ENCODE data around the gene TSPAN14. TPM values are rescaled to one million over a fixed set of nuclear protein-coding genes. Genes with fewer than 3 reads are reported as not detected.

Gene TSPAN14
- total RNA-seq, 2 donors from 2014 or later = 24.2 to 34.7 TPM

DNA sequence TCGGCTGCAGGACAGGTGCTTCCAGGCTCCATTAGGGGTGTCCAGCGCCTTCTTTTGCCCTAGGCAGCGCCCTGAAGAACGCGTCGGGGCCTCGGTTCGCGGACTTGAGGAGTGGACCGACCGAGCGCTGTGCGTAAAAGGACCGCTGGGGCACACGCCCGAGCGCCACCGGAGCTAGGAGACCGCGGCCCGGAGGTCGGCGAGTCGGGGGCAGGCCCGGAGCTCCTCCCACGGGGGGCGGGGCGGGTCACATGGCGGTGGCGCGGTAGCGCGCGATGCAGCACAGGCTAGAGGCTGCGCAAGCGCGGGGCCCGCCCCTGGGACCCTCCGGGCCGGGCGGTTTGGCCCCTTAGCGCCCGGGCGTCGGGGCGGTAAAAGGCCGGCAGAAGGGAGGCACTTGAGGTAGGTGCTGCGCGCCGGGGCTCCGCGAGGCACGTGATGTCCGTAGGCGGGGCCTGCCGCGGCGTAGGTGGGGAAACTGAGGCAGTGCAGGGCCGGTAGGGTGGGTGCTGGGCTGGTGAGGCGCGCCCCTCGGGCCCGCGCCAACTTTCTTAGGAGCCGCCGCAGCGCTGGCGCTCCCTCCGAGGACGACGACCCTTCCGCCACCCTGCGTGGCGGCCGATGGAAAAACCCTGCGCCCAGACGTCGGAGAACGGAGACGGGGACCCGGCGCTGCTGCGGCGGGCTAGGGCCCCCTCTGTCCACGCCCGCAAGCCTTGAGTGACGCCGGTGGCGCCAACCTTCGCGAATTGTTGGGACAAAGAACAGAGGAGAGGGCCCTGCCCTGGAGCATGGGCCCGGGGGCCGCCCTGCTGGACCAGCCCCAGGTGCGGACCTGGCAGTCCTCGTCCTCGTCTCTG, 45.6 kb upstream of the TSPAN14 start, which contains the start of gene PRXL2A:
Gene PRXL2A, plus strand, starts transcription at position 310 of the 860 bp plus-strand sequence. CDS start 11,917 bp downstream, outside the sequence.
- H3K36me3 ChIP-seq = no peaks in the 10 kb centered on the region
- peak within 1 kb of the TSS; percentile 81 to 91 for H3K27ac ChIP-seq
- no peaks in the 10 kb centered on the region for H3K27me3 ChIP-seq
- H3K4me1 ChIP-seq = peaks cover 0 to 56% of the 10 kb centered on the region in 2 donors
- DNase-seq (ENCODE audit: low spot score) = peak; percentile 78
- H3K4me3 ChIP-seq = peak within 1 kb of the TSS; percentile 69 to 86
- TF ChIP-seq, protein P1, sequence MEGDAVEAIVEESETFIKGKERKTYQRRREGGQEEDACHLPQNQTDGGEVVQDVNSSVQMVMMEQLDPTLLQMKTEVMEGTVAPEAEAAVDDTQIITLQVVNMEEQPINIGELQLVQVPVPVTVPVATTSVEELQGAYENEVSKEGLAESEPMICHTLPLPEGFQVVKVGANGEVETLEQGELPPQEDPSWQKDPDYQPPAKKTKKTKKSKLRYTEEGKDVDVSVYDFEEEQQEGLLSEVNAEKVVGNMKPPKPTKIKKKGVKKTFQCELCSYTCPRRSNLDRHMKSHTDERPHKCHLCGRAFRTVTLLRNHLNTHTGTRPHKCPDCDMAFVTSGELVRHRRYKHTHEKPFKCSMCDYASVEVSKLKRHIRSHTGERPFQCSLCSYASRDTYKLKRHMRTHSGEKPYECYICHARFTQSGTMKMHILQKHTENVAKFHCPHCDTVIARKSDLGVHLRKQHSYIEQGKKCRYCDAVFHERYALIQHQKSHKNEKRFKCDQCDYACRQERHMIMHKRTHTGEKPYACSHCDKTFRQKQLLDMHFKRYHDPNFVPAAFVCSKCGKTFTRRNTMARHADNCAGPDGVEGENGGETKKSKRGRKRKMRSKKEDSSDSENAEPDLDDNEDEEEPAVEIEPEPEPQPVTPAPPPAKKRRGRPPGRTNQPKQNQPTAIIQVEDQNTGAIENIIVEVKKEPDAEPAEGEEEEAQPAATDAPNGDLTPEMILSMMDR (IDR thresholded peaks at IDR 0.05) = no peak
- H3K9me3 ChIP-seq = no peaks in the 10 kb centered on the region

GRCh38 chr10:80409121-80409520, 45.0 kb upstream of the TSPAN14 start:
- Histone ChIP-seq H3K4me3 (peak overlapping the region; percentile 69 to 86), H3K9me3 (no peaks in the 10 kb centered on the region), H3K27me3 (no peaks in the 10 kb centered on the region), H3K27ac (peak overlapping the region; percentile 81 to 91), H3K4me1 (peaks cover 0 to 62% of the 10 kb centered on the region in 2 donors), H3K36me3 (no peaks in the 10 kb centered on the region)
- DNase-seq (ENCODE audit: low spot score) = no peak
- TF ChIP-seq, protein P1 (IDR thresholded peaks at IDR 0.05) = no peak

DNA sequence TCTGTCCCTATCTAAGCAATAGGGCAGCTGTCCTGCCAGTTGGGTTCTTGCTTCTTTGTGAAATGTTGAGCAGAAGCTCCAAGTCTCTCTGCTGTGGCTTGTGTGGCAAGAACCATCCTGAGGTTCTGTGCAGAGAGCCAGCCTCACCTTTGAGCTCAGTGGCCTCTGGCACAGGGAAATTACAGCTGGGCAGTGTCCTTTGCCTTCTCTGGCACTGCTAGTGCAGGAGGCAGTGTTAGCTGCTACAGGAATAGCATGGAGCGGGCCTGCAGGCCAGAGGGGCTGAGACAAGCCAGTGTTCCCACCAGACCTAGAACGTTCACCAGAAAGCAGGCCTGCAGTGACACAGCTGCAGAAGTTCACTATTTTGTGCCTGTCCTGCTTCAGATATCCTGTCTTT, 44.0 kb upstream of the TSPAN14 start:
- no peaks in the 10 kb centered on the region for H3K27me3 ChIP-seq
- TF ChIP-seq, protein P1 (IDR thresholded peaks at IDR 0.05) = no peak
- H3K9me3 ChIP-seq = no peaks in the 10 kb centered on the region
- no peaks in the 10 kb centered on the region for H3K36me3 ChIP-seq
- H3K4me1 ChIP-seq = peaks cover 0 to 71% of the 10 kb centered on the region in 2 donors
- no peak for DNase-seq (ENCODE audit: low spot score)
- peak overlapping the region; percentile 13 to 91 for H3K27ac ChIP-seq
- H3K4me3 ChIP-seq = peak overlapping the region in 1 of 2 donors; percentile 10

DNA sequence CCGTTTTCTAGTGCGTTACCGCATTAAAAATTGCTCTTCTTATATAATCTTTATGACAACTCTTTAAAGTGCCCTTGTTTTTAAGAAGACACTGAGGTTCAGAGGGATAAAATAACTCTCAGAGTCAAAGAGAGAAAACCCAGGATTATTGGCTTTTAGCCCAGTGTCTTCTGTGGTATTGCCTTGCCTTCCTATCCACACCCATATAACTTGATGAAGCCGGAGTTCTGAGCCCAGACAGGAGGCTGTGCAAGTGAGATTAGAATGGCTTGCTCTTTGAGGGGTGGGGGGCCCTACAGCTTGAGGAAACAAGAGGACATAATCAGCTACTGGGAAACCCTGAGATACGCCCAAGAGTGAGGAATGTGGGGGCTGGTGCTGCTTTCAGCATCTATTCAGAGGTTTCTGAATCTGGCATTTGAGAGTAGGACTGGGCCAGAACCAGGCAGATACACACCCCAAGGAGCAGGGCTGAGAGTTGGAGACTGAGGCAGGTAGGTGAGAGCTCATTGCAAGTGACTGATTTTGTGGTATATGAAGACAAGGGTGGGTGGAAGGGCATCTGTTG, 43.4 kb upstream of the TSPAN14 start:
- no peak for DNase-seq (ENCODE audit: low spot score)
- no peaks in the 10 kb centered on the region for H3K27me3 ChIP-seq
- H3K4me3 ChIP-seq = peak overlapping the region in 1 of 2 donors; percentile 10
- peaks cover 0 to 77% of the 10 kb centered on the region in 2 donors for H3K4me1 ChIP-seq
- no peaks in the 10 kb centered on the region for H3K9me3 ChIP-seq
- TF ChIP-seq, protein P1 (IDR thresholded peaks at IDR 0.05) = no peak
- H3K27ac ChIP-seq = peak overlapping the region; percentile 13 to 91
- H3K36me3 ChIP-seq = no peaks in the 10 kb centered on the region

GRCh38 chr10:80411267-80411668, 42.8 kb upstream of the TSPAN14 start:
- H3K9me3 ChIP-seq = no peaks in the 10 kb centered on the region
- TF ChIP-seq, protein P1 (IDR thresholded peaks at IDR 0.05) = no peak
- peak overlapping the region; percentile 13 to 22 for H3K27ac ChIP-seq
- DNase-seq (ENCODE audit: low spot score) = no peak
- H3K36me3 ChIP-seq = no peaks in the 10 kb centered on the region
- no peaks in the 10 kb centered on the region for H3K27me3 ChIP-seq
- H3K4me1 ChIP-seq = peaks cover 0 to 83% of the 10 kb centered on the region in 2 donors
- no peak overlapping the region for H3K4me3 ChIP-seq
